ENCODE results near the gene BRSK1. TPM values are rescaled to one million over a fixed set of nuclear protein-coding genes. Genes with fewer than 3 reads are reported as not detected.

BRSK1 gene
- total and polyA plus RNA-seq, 9 donors, result 1.9 to 11.3 (median 4.8) TPM

GRCh38 chr19:55252760-55253663 is 30.8 kb upstream of the BRSK1 start:
- H3K9me3 ChIP-seq, result no peaks in the 10 kb centered on the region
- H3K36me3 ChIP-seq, result no peaks in the 10 kb centered on the region
- H3K4me1 ChIP-seq (ENCODE audit: insufficient read depth), result peaks cover 15% of the 10 kb centered on the region
- WGBS, 3 donors, result 80 to 83% (median 82%) methylated on average over 21 of the region's 21 CpGs
- no peaks in the 10 kb centered on the region for H3K27me3 ChIP-seq
- intact Hi-C loops (cut with DNase I), result no loop called here
- TF ChIP-seq EP300 (IDR thresholded peaks at IDR 0.05) (no peak), POLR2A (IDR thresholded peaks at IDR 0.05) (no peak), CTCF (IDR thresholded peaks at IDR 0.05) (no peak)
- peak in 1 of 5 donors; percentile 23 for DNase-seq
- H3K27ac ChIP-seq, result no peak overlapping the region
- no peak overlapping the region for H3K4me3 ChIP-seq

GRCh38 chr19:55253842-55254624 is 29.8 kb upstream of the BRSK1 start:
- no peak for DNase-seq
- intact Hi-C loops (cut with DNase I), result no loop called here
- Histone ChIP-seq H3K27ac (no peak overlapping the region), H3K4me1 (ENCODE audit: insufficient read depth) (peaks cover 15% of the 10 kb centered on the region), H3K36me3 (no peaks in the 10 kb centered on the region), H3K9me3 (no peaks in the 10 kb centered on the region), H3K4me3 (no peak overlapping the region), H3K27me3 (no peaks in the 10 kb centered on the region)
- 73 to 75% (median 74%) methylated on average over 23 of the region's 23 CpGs for WGBS, 3 donors
- TF ChIP-seq CTCF (IDR thresholded peaks at IDR 0.05), result no peak
- TF ChIP-seq POLR2A (IDR thresholded peaks at IDR 0.05), result no peak
- TF ChIP-seq EP300 (IDR thresholded peaks at IDR 0.05), result no peak

- DNase-seq, result no peak
- Histone ChIP-seq H3K4me3 (no peak overlapping the region), H3K36me3 (no peaks in the 10 kb centered on the region), H3K27me3 (no peaks in the 10 kb centered on the region), H3K27ac (no peak overlapping the region), H3K9me3 (no peaks in the 10 kb centered on the region), H3K4me1 (ENCODE audit: insufficient read depth) (peaks cover 15% of the 10 kb centered on the region)
- WGBS, 3 donors, result 54 to 74% (median 58%) methylated on average over 6 of the region's 6 CpGs
- TF ChIP-seq POLR2A (IDR thresholded peaks at IDR 0.05), result no peak
- TF ChIP-seq CTCF (IDR thresholded peaks at IDR 0.05), result no peak
- TF ChIP-seq EP300 (IDR thresholded peaks at IDR 0.05), result no peak
- intact Hi-C loops (cut with DNase I), result no loop called here
These were observed 29.2 kb upstream of the BRSK1 start for GRCh38 chr19:55254625-55254977.

GRCh38 chr19:55255618-55256423 is 28.0 kb upstream of the BRSK1 start:
- 55 to 59% (median 57%) methylated on average over 17 of the region's 17 CpGs for WGBS, 3 donors
- Histone ChIP-seq H3K4me3 (no peak overlapping the region), H3K27me3 (no peaks in the 10 kb centered on the region), H3K27ac (no peak overlapping the region), H3K4me1 (ENCODE audit: insufficient read depth) (peaks cover 18% of the 10 kb centered on the region), H3K36me3 (no peaks in the 10 kb centered on the region), H3K9me3 (no peaks in the 10 kb centered on the region)
- no peak for DNase-seq
- intact Hi-C loops (cut with DNase I), result loop anchor here in 1 of 4 donors (5.0 kb wide), 1 partner anchor 139 kb away; the partner anchor contains the start of gene PPP1R12C
- TF ChIP-seq CTCF (IDR thresholded peaks at IDR 0.05), result no peak
- no peak for TF ChIP-seq EP300 (IDR thresholded peaks at IDR 0.05)
- no peak for TF ChIP-seq POLR2A (IDR thresholded peaks at IDR 0.05)
